PFSK-1 (cell line): ENCODE results near the gene EIF2B1.

Experiments
- FOXP2 ChIP-seq: optimal IDR thresholded peaks from 2 replicates; pipeline ENCODE3; 2011; ENCODE audit warnings: borderline replicate concordance, control low read depth, inconsistent platforms; ENCODE audit not compliant: insufficient read depth; ENCODE audit errors: extremely low read length, extremely low read depth
- POLR2AphosphoS5 ChIP-seq: IDR thresholded peaks from 2 replicates; pipeline ENCODE4 v1.6.1; 2012; ENCODE audit warnings: low read depth, mild to moderate bottlenecking, control low read depth, low read length, moderate library complexity
- REST ChIP-seq, 2 experiments: IDR thresholded peaks; 2 replicates each; pipeline versions ENCODE4 v1.6.1 to v1.8.0; 2011 to 2012; ENCODE audit warnings: low read depth in 2 of 2, low read length in 2 of 2, control low read depth in 1 of 2, inconsistent platforms in 1 of 2, mild to moderate bottlenecking in 1 of 2, moderate library complexity in 1 of 2; ENCODE audit not compliant: insufficient read depth in 1 of 2
- SIN3A ChIP-seq: IDR thresholded peaks from 2 replicates; pipeline ENCODE4 v1.6.1; 2012; ENCODE audit warnings: mild to moderate bottlenecking, low read length, moderate library complexity, borderline replicate concordance; ENCODE audit not compliant: insufficient read depth
- TAF1 ChIP-seq: IDR thresholded peaks from 2 replicates; pipeline ENCODE4 v1.6.1; 2012; ENCODE audit warnings: low read length, control low read depth, borderline replicate concordance; ENCODE audit not compliant: insufficient read depth

The EIF2B1 gene

GRCh38 chr12:123591702-123592481 is 41.6 kb downstream of the EIF2B1 start:
- no peak for TF ChIP-seq FOXP2
- no peak for TF ChIP-seq SIN3A
- no peak for TF ChIP-seq TAF1
- no peak for TF ChIP-seq REST (IDR thresholded peaks at IDR 0.05; ENCODE audit: insufficient read depth in 1 of 2, low read depth in 2 of 2, low read length in 2 of 2)
- no peak for TF ChIP-seq POLR2AphosphoS5

GRCh38 chr12:123580772-123581171 is 52.7 kb downstream of the EIF2B1 start:
- no peak for TF ChIP-seq REST (IDR thresholded peaks at IDR 0.05; ENCODE audit: insufficient read depth in 1 of 2, low read depth in 2 of 2, low read length in 2 of 2)

- TF ChIP-seq TAF1 (no peak), FOXP2 (no peak), REST (IDR thresholded peaks at IDR 0.05; ENCODE audit: insufficient read depth in 1 of 2, low read depth in 2 of 2, low read length in 2 of 2) (no peak), POLR2AphosphoS5 (no peak), SIN3A (no peak)
These were observed 55.2 kb downstream of the EIF2B1 start for GRCh38 chr12:123578243-123578642.

GRCh38 chr12:123576611-123577010 is 56.9 kb downstream of the EIF2B1 start:
- TF ChIP-seq POLR2AphosphoS5 (no peak), SIN3A (no peak), REST (IDR thresholded peaks at IDR 0.05; ENCODE audit: insufficient read depth in 1 of 2, low read depth in 2 of 2, low read length in 2 of 2) (no peak), TAF1 (no peak), FOXP2 (no peak)

GRCh38 chr12:123573870-123574269 is 59.6 kb downstream of the EIF2B1 start:
- TF ChIP-seq TAF1 (no peak), POLR2AphosphoS5 (no peak), FOXP2 (no peak), SIN3A (no peak), REST (IDR thresholded peaks at IDR 0.05; ENCODE audit: insufficient read depth in 1 of 2, low read depth in 2 of 2, low read length in 2 of 2) (no peak)
